NCI-H446 (cell line): ENCODE results near the gene MCRIP2.
A peak's percentile ranks its signal among the peaks of the same experiment; 100 is the strongest.
"Not testable (repeated sequence)": the region's sequence is repeated elsewhere in the genome, so short reads cannot be mapped to it uniquely, and the experiment has no call there.

ENCODE experiments used
- DNase-seq, 2 experiments: peaks; one replicate each; lab custom pipeline; 2025; lab: John Stamatoyannopoulos, UW

Gene MCRIP2

GRCh38 chr16:681746-682427 lies 40.3 kb downstream of the MCRIP2 start:
- DNase-seq = no peak

GRCh38 chr16:682493-683395 lies 41.1 kb downstream of the MCRIP2 start:
- no peak for DNase-seq

GRCh38 chr16:683396-684070 lies 41.9 kb downstream of the MCRIP2 start:
- DNase-seq = no peak

GRCh38 chr16:684071-684794 lies 42.6 kb downstream of the MCRIP2 start, which contains the start of gene JMJD8:
JMJD8 (minus strand) TSS chr16:684334; CDS start chr16:684319, 15 bp downstream.
- DNase-seq = peak; percentile 82 to 97

GRCh38 chr16:684961-685696 lies 43.5 kb downstream of the MCRIP2 start:
- DNase-seq = no peak

GRCh38 chr16:685967-686366 lies 44.3 kb downstream of the MCRIP2 start:
- peak in 1 of 2 experiments; percentile 27 for DNase-seq

- DNase-seq = no peak
Measured at GRCh38 chr16:686459-687260, 45.0 kb downstream of the MCRIP2 start.

- no peak for DNase-seq
Measured at GRCh38 chr16:687499-687898, 45.9 kb downstream of the MCRIP2 start.

- DNase-seq = no peak
Measured at GRCh38 chr16:689175-689897, 47.7 kb downstream of the MCRIP2 start.

GRCh38 chr16:691242-691641 lies 49.6 kb downstream of the MCRIP2 start:
- DNase-seq = not testable (repeated sequence)

GRCh38 chr16:692356-693108 lies 50.9 kb downstream of the MCRIP2 start:
- no peak for DNase-seq

GRCh38 chr16:693364-693763 lies 51.7 kb downstream of the MCRIP2 start:
- no peak for DNase-seq

GRCh38 chr16:693766-694165 lies 52.1 kb downstream of the MCRIP2 start:
- DNase-seq = no peak

- no peak for DNase-seq
Measured at GRCh38 chr16:694187-694862, 52.7 kb downstream of the MCRIP2 start.

- no peak for DNase-seq
Measured at GRCh38 chr16:694863-695354, 53.3 kb downstream of the MCRIP2 start.

GRCh38 chr16:695355-696089 lies 53.9 kb downstream of the MCRIP2 start:
- DNase-seq = no peak
